ENCODE measurements around the gene PTPRT.

PTPRT gene

DNA sequence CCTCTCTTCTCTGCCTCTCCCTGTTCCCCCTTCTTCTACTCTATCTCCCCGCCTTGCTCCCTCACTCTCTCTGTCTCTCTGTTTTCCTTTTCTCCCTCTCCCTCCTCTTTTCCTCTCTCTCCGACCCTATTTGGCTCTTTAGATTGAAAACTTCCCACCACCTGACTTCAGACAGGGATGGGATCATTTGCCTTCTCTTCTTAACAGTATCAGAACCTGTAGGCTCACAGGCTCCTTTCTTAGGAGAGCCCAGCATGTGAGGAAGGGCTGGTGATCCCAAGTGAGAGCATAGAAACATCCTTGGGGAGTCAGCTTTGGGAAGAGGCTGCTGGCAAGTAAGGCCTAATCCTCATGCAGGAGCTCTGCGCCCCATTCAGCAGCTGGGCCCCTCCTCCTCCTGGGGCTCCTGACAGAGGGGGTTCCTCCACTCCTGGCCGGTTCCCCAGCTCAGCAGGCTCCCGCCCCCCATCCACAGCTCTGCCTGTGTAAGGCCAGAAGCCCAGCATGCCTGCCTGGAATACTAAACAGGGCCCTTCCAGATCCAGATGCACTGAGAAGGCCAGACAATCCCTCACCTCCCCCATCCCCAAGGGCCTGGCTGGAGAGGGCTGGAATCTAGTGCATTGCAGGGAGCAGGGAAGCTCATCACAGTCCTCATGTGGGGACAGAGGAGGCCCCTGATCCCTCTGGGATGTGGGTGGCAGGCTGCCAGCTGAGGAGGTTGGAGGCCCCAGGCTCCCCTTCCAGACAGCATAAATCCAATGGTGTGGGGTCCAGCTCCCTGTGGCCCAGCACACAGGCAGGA is 93.4 kb downstream of the PTPRT start:
- DNase-seq, result no peak

DNA sequence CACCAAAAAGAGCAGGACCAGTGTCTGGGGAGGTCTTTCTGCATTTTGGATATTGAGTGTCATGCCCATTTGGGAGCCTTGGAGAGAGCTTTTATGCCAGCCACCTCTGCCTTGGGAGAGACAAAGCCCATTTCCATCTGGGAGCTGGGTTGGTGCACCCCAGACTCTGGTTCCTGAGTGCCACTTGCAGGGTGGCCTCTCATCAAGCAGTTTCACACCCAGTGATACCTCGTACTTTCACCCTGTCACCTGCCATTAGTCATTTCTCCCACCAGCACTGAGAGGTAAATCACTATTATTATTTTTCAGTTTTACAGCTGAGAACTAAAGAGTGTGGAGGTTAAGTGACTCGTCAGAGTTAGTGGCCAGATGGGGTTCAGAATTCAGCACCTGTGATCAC is 94.7 kb downstream of the PTPRT start:
- no peak for DNase-seq

DNA sequence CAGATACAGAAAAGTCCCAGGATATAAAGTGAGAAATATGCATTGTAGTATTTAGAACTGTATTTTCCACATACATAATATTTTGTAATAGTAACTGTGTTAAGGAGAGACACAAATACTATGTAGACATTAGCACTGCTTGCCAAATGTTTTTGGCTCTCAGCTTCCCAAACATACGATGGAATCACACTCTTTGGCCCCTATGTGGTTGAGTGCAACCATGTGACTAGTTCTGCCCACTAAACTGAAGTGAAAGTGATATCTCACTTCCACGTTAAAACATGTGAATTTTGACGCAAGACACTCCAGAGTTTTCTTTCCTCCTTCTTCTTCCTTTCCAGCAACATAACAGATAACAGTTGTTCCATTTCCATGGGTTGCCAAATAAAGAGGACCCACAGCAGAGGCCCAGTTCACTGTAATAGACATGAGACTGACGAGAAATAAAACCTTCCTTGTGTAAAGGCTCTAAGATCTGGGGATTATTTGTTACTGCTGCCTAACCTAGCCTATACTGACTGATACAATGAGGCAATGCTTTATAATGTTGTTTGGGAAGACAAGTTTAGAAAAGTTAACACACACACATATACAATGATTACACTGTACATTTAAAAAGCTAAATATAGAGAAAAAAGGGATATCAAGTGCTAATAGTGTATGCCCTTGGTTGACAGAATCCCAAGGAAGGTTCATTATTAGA is 97.2 kb downstream of the PTPRT start:
- no peak for DNase-seq

DNA sequence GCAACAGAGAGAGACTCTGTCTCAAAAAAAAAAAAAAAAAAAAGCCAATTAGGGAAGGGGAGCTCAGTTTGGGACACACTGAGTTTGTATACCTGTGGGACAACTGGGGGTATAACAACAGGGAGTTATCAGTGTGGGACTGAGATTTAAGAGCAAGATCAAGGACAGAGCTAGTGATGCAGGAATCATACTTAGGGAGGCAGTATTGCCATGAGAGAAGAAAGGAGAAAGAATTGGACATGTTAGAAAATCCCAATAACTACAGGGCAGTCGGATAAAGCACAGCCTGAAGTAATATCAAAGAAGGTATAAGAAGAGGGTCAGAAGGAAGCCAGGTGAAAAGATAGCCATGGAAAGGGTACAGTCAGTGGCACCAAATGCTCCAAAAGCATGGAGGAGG is 121.2 kb downstream of the PTPRT start:
- no peak for DNase-seq

DNA sequence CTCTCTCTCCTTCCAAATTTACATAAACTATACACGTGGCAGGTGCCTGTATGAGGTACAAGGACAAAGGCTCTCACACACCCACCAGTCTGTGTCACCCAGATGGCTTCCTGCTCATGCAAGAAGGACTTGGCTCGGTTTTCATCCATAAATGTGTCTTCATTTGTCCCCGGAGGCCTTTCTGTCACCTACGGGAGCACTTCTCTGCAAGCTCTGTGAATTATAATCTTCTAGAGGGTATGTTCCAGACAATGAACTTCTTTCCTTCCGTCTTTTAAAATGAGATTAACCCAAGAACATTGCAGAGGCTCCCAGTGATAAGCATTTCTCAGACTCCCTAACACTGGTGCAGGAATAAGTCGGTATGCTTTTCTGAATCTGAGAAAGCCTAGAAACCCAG is 123.6 kb downstream of the PTPRT start:
- DNase-seq, result no peak

DNA sequence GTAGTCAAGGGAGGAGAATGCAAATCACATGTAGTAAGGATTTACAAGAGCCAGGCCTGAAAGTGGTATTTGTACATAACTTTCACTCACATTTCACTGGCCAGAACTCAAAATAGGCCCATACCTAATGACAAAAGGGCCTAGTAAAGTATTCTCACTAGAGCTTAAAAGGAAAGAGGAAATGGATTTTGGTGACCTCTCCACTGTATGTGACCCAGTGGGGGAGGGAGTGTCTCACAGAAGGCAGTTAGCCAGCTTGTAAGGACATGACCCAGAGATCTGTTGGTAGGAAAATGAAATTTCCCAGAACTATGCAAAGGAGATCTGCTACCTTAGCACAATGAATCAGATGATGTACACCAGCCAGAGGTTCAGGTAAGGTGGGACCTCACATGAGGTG is 124.4 kb downstream of the PTPRT start:
- no peak for DNase-seq

DNA sequence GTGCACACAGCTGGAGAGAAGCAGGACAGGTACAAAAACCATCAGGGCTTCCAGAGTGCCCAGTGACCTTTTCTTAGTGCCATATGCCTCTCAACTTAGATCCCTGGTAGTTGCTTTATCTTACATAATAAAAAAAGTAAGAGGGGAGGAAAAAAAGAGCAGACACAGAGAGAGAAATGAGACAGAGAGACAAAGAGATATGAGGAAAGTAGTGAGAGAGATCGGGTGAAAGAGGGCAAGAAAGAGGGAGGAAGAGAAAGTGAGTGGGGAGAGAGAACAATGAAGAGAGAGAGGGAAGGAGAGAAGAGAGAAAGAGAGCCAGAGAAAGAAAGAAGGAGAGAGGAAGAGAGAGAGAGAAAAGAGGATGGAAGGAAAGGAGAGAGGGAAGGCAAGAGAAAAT is 131.6 kb downstream of the PTPRT start:
- DNase-seq, result no peak

DNA sequence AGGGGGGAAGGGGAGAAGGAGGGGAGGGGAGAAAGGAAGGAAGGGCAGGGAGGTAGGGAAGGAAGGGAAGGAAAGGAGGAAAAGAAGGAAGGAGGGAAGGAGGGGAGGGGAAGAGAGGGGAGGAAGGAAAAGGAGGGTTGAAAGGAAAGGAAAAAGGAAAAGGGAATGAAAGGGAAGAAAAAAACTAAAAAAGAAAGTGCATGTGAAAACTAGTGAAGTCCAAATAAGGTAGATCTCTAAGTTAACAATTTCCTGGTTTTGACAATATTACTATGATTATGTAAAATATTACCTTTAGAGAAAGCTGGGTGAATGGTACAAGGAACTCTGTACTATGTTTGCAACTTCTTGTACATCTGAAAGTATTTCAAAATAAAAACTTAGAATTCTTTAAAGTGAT is 132.4 kb downstream of the PTPRT start:
- no peak for DNase-seq

DNA sequence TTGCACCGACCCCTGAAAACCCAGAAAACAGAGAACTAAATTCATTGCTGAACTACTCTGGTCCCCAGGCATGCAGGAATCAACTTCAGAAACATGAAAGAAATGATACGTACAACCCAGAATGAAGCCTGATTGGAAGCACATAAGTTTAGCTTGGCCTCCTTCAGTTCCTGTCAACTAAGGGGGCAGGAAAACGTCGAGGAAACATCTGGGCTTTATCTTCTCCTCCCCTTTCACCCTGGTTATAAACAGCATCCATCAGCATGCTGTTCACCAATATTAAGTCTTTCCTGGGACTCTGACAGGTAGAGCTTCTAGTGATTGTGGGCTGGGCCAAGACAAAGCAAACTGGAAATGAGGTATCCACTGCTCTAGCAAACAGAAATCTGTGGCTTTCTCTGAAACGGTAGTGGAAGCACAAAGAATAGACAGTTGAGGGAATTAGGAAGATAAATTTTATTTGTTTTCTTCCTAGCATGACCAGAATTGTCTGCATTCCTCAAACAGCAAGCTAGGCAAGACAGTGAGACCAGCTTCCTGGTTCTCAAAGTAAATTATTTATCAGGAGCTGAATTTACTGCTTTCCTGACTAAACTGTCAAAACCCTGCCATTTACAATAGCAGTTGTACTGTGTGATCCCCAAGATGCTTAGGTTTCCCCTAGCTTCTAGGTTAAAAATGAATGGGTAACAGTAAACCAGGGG is 134.4 kb downstream of the PTPRT start:
- DNase-seq, result no peak

DNA sequence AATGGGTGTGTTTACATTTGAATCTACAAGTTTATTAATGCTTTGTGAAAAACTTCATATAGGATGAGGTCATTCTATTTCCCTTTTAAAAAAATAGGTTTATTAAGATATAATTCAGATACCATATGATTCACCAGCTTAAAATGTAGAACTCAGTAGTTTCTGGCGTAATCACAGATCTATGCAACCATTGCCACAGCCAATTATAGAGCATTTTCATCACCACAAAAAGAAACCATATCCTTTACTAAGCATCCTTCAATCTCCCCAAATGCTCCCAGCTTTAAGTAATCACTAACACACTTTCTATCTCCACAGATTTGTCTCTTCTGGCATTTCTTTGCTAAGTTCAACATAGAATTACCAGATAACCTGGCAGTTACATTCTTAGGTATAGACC is 137.2 kb downstream of the PTPRT start:
- DNase-seq, result no peak

DNA sequence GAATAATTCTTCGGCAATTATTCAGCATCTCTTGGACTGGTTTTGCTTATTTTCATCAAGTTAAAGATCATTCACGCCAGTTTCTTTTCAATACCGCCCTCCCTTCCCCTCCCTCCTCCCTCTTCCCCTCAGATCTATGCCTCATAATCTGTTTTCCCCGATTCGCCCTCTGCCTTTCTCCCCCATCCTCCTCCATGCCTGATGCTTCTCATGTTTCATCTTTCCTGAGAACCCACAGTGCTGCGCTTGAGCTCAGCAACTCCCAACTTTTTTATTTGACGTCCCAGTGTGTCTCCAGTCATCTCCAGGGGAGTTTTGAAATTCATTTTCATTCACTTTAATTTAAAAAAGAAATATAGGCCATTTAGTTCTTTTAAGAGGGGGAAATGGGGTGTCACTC is 142.7 kb downstream of the PTPRT start:
- DNase-seq, result no peak

DNA sequence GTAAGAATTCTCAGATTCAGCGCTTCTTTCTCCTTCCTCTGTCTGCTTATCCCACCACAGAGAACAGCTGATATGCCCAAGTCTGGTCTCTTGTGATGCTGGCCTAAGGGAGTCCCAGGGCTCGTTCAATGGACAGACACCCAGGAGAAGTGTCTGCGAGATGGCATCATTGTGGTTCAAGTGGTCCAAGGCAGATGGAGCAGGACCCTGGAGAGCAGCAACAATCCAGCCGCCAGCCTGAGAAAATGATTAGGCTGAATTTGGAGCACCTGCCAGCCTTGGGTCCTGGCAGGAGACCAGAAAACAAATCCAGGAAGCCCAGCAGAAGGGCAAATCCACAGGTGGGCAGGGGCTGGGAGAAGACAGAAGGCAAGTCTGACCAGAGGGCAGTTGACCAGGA is 145.8 kb downstream of the PTPRT start:
- no peak for DNase-seq

DNA sequence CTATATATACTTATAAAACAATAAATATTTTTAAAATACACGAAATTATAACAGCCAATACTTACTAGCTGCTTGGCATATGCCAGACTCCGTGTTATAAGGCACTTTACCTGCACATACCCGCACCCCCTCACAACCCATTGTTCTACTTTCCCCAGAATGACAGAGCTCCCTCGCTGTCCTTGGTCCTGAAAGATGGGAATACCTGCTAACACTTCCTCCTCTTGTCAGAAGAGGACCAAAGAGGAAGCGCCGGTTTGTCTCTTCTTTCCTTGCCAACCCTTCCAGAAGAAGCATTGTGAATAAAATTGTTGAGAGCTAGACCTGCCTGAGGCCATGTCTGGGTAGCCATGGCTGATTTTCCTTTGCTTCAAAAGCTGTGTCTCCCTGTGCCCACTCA is 149.3 kb downstream of the PTPRT start:
- DNase-seq, result no peak

DNA sequence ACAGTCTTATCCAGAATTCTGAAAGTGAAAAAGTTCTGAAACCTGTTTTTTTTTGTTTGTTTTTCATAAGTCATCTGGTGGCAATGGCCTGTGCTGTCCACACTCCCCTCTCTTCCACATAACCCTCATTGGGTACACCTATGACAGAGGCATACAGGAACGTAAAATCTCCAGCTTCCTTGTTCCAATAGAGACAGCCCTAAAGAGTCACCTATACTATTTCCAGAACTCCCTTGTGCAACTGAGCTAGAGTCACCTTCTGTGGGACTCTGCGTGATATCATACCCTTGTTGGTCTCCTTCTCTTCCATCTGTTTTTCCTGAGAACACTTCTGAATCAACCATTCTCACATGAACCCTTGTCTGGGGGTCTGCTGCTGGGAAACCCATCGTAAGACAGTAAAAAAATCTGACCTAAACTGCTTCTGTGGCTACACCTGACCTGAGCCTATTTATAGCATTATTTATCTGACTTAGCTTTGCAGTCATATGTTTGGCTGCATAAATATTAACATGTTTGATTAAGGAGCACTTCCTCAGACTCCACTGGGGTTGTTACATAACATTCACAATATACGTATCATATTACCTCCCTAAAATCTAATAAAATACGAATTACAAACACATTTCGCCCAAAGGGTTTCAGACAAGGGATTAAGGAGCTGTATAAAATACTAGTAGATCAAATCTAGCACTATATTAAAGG is 151.9 kb downstream of the PTPRT start:
- DNase-seq, result no peak

DNA sequence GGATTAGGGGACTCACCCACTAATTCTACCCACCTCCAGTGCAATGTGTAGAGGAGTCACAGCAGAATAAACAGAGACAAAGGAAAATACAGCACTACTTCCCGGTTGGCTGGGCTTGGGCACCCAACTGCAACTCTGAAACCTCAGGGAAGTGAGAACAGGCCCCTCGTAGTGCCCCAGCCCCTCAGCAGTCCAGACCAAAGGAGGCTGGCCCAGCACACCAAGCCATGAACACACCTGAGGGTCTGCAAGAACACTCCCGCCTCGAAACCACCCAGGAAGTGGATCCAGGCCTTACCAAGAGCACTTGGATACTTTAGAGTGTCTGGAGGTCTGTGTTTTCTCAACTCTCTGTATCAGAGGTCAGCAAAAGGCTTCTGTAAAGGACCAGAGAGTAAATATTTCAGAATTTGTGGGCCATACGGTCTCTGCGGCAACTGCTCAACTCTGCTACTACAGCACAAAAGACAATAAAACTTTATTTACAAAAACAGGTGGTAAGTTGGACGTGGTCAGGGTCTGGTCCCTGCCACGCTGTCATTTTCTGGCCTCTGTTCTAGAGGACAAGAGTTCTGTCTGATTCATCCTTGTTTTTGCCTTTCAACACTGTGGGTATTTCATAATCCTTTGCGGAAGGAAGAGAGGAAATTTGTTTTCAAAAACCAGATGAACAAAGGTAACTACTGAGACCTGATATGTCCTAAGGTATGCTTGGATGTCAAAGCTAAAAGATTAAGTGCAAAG is 154.6 kb downstream of the PTPRT start:
- no peak for DNase-seq

DNA sequence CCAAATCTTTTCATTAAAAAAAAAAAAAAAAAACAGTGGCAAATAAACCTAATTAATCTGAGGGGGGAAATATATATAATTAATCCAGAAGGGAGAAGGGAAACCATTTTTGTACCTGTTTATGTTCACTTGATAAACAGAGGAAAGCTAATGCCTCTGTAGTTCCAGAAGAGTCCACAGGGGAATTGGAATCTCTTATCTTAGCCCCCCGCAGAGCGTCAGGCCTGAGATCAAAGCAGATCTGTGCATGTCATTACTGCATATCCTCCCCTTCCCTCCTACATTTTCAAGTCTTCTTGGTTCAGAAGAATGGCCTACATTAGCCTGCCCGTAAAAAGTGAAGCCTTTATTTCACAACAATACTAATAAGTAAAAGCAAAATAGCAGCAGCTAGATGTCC is 157.2 kb downstream of the PTPRT start:
- DNase-seq, result no peak

DNA sequence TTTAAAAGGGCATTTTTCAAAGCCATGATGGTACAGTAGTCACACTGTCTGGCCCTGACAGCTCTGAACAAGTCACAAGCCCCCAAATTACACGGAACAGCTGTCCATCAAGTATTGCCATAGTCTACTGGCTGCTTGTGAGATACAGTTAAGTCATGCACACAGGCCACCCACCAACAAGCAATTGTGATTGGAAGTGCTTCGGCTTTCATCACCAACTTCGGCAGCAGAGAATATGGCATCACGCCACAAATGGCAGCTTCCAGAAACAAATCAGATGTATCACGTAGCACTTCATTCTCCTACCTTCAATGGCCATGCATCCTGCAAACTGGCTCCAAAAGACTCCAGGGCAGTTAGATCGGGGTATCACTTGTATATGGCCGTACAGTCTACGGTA is 160.5 kb downstream of the PTPRT start:
- no peak for DNase-seq

DNA sequence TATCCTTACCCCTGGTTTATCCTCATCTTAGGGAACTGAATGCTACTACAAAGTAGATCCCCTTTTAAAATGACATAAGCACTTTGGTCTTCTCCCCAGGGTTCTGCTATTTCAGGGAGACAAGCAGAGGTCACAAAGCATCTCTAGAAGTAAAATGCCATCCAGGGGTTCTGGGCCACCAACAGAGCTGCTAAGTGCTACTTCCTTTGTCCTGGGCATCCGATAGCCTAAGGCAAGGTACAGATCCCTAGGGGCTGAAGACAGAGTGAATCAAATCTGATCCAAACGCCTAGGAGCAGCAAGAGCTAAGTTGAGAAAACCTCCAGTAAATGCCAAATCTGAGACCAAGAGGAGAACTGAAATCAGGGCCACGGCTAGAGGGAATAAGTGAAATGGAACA is 161.2 kb downstream of the PTPRT start:
- no peak for DNase-seq

DNA sequence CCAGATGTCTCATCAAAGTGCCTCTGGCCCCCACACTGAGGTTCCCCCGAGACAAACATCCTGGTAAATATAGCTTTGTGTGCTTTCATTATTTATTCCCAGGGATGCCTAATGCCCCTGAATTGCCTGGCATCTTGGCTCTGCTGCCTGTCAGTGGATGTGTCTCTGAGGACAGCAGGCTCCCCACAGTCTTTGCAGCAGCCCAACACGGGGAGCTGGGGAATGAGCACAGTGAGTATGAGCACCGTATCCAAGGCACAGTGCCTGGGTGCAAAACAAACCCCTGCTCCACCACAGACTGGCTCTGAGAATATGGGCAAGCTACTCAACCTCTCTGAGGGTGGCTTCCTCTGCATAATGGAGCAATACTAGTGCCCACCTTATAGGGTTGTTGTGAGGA is 165.9 kb downstream of the PTPRT start:
- no peak for DNase-seq

DNA sequence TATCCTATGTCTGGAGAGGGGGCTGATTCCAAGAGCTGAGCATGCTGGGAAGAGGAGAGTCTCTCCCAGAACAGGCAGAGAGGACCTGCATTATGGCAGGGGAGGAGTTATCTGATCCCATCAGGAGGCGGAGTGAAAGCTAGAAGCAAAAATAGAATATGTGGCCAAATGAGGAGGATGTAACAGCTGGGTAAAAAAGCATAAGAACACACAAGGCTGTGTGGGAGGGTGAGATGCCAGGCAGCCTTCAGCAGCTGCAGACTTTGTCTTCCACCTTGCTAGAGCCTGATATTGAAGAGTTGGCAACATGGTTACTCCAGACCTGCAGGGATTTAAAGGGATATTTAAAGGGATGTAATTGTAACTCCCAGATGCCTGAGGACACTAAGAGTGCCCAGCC is 167.1 kb downstream of the PTPRT start:
- DNase-seq, result no peak

DNA sequence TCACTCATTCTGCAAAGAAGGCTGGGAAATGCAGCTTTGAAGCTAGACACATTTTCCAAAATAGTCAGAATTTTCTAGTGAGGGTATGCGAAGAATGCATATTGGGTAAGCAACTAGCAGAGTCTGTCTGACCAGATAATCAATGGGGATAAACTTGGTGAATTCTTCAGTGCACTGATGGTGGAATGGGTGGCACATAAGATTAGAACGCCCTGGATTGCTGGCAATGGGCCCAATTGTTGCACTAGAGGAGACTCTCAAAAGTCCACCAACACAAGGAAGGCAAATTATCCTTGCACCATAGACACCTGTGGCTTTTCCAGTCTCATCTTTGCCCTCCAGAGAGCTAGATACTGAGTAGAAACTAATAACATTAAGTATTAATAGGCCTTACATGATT is 167.6 kb downstream of the PTPRT start:
- no peak for DNase-seq

DNA sequence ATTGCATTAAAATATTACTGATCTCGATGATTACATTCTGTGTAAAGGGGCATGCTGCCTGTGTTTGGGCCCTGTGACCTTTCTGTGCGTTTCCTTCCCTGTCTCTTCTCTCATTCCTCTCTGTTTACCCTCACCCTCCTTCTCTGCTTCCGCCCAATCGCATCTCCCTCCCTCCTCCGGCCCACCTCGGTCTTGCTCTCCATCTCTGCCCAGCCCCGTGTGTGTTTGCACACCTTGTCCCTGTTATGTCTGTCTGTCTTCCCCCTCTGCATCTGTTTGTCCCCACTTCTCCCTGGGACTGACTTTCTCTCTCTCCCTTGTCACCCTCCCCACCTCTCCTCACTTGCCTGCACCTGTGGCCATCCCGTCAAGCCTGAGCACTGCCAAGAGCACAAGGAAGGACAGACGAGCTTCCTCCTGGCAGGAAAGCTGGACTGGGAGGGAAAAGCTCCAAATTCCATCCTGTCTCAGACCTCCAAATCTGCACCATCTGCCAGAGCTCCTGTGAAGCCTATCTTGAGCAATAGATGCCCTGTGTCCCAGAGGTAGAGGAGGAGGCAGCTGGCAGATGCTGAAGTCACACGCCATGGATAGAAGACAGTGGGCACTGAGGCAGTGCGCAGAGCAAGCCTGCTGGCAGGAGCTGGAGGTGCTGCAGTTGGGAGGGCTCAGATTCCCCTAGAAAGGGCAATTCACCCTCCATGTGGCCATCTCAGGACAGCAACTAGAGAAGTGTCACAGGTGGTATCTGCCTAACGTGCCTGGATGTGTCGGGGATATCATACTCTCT is 172.3 kb downstream of the PTPRT start:
- no peak for DNase-seq
